Endothelial cell of hepatic sinusoid (primary cell): ENCODE measurements around the gene THAP11.

Experiments used
- in situ Hi-C: cut with HindIII; loops from 2 replicates; pipeline ENCODE4 v1.10.0; 2017; ENCODE audit warnings: low sequenced_read_pairs

The THAP11 gene

DNA sequence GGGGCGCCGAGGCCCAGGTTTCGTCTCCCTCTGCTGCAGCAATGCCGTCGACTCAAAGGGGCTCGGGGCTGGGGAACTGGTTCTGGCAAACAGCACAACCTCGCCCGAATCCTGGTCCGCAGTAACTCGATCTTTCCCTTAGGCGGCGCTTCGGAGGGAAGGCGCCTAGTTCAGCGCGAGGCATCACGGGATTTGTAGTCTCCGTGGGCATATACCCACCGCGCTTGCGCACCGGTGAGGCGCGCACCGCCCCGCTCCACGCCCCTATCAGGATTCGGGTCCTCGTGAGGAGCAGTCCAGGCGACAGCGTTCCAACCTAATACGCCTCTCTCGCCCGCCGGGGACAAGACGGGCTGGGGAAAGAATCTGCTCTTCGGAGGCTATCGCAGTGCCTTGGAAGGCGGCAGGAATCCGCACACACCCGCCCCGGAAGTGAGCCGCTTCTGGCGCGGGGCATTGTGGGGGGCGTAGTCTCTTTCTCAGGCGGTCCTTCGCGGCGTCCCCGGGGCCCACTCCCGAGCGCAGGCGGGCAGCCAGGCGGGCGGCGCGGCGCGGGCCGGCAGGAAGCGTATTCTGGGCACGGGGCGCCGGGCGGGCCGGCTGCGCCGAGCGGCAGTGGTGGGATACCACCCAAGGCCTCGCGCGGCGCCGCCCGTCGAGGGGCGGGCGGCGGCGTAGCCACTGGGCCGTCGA, at the start of gene THAP11:
TSS of gene THAP11 (plus strand) at position 505 of the 693 bp plus-strand sequence. CDS start 235 bp downstream, outside the sequence.
- in situ Hi-C loops, result no loop called here

DNA sequence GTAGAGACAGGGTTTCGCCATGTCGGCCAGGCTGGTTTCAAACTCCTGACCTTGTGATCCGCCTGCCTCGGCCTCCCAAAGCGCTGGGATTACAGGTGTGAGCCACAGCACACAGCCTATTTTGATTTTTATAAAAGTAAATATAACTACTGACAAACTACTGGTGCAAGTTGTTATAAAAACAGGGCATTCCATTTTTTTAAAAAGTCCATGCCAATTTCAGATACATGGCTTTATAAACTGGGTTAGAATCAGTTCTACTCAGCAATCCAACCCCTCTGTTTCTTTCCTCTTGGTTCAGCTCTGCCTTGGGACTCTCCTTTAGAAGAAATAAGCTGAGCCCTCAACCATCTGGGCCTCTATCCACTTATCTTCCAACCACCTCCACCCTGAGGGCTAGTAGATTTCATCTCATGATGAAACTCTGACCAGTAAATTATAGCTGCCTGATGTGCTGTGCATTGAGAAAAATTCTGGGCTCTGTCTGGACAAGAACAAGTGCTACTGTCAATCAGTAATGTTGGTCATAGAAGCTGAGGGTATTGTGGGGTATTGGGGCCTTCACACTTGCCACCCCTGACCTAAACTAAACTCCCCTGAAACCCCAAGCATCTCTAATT, 45.9 kb upstream of the THAP11 start:
- in situ Hi-C loops, result no loop called here

DNA sequence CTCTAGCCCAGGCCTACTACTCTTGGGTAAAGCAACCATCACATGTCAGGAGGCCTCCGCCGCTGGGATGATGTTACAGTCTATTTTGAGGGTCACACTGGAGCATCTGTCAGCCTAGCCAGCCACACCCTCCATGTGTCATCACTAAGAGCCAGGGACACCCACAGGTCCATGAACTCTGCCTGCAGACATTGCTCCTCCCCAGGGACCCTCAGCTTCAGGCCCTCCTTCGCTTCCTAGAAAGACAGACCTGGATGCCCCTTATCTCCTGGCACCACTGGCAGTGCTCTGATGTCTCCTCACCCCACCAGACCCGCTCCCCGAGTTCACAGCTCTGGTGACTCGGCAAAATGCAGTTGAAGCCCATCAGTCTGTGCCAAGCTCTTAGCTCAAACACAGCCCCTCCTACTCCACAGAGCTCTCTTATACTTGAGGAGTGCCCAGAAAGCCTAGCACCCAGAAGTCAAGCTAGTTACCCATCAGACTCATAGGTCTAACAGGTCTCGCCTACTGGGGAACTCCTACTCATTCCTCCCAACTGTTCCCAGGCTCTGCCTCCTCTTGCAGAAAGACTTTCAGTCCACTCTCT, 41.7 kb upstream of the THAP11 start:
- in situ Hi-C loops, result no loop called here

DNA sequence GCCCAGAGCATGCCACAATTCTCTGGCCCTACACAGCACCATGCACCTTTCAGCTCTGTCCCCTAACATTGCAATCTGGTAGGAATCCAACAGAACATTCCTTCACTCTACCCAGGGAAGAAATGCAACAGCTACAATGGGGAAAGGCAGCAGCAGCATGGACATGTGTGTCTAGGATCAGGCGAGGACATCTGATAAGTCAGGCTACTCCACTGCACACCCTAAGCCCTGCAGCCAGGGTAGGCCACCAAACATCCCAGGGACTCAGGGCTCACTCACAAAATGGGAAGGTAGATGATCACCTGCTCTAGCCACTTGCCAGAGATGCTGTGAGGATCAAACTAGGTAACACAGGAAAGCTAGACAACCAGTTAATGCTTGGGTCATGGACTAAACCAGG, 40.9 kb upstream of the THAP11 start:
- in situ Hi-C loops, result no loop called here

DNA sequence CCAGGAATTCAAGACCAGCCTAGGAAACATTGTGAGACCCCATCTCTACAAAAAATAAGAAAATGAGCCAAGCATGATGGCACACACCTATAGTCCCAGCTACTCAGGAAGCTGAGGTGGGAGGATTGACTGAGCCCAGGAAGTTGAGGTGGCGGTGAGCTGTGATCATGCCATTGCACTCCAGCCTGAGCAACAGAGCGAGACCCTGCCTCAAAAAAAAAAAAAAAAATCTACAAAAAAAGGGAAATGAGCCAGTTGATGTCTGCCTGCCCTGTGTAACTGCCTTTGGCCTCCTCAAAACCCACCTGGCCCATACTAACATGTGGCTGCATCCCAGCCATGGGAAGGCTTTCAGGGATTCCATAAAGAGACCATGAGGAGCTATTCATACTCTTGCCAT, 40.2 kb upstream of the THAP11 start:
- in situ Hi-C loops, result no loop called here

DNA sequence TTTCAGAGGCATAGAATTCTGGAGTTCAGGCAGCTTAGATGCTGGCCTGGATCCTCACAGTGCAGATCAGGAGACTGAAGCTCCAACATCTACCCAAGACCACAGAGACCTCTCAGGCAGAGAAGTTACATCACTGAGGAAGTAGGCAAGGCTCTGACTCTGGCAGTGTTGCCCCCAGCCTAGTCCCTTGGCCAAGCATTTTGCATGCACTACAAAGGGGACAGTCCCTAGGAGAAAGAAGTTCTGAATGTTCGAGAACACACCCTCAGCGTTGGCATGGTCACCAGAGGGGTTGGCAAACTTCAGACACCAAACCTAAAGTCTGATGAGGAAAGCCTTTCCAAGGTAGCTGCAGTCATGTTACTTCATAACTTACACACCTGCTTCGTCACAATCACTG, 38.2 kb upstream of the THAP11 start:
- in situ Hi-C loops, result no loop called here

DNA sequence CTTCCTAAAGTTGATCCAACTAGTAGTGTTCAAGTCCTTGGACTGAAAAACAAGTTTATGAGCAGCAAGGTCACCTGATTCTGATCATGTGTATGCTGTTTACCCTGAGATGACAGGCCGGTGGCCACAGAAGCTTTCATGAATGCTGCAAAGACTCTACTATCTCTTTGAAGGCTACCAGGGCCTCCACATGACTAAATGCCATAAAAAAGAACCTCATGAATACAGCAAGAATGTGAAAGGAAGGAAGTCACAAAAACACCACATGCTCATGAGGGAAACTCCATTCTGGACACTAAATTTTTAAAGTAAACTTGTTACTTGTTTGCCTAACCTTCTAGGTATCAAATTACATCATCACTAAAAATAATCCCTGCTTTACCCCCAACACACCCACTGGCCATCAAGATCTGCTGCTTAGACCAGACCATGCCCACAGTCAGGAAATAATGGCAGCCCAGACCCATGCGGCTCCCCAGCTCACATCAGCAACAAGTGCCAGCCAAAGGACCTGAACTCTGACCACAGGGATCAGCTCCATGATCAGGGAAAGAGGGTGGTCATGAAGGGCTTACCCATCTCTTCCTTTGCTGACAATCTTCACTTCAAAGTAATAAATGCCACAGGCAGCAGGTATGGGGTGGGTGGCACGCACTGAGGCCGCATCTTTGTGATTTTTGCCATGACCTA, 37.1 kb upstream of the THAP11 start:
- in situ Hi-C loops, result no loop called here

DNA sequence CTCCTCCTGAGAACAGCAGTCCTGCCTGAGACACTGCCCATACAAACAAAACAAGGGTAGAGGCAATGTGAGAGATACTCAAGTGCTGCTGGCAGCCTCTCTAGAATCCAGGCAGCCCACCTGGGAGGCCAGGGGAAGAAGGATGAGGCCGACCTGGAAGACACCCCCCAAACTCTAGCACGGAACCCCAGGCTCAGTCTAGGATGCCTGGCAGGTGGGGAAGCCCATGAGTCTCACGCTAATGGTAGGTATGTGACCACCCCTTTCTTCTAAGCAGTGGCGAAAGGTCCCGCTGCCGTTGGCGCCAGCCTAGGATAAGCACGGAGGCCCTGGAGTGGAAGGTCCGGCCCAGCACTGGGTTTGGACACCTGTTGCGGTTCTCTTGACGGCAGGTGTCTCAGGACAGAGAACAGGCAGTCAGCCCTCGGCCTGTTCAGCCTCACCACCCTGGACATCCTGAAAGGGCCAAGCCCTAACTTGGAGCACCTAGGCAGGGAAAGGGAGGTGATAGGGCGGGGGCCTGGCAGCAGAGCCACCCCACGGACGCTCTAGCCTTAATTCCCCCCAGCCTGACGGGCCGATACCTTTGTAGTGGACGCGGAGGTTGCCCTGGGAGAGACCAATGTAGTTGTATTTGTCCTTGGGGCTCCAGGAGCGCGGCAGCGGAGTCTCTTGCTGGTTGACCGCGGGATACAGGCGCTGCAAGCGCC, 36.2 kb upstream of the THAP11 start:
- in situ Hi-C loops, result no loop called here

DNA sequence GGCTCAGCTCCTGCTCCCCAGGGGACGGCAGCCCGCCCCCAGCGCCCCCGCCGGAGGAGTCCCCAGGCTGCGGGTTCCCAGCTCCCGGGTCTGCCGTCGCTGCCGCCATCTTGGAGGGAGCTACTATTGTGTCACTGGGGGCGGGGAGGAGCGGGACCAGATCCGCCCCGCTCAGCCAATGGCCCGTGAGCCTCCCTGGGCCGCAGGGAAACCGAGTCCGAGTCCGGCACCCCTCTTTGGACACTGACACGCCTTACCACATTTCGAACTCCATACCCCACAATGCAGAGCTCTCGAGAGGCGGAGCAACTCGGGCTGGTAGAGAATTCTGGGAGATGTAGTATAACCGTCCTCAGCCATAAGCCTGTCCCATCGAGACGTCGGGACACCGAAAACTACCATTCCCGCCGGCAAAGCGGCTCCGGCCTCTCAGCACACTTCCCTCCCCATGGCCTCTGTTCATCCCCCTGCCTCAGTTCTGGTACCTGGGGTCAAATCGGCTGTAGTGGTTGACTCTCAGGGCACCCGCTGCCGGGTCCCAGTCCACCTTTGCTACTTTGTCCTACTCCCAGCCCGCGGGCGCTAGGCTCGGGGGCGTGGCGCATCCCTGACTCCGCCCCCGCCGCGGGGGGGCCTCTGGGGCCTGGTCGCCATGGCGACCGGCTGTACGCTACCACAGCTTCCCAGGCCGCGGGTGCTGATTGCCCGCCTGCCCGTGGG, 35.5 kb upstream of the THAP11 start, which contains the start of the genes RANBP10 and TSNAXIP1:
TSS of gene RANBP10 (minus strand) at position 133 of the 720 bp plus-strand sequence. CDS start at position 109, 24 bp downstream.
TSS of gene TSNAXIP1 (plus strand) at position 462 of the 720 bp plus-strand sequence. CDS start 261 bp downstream, outside the sequence.
- in situ Hi-C loops, result no loop called here

DNA sequence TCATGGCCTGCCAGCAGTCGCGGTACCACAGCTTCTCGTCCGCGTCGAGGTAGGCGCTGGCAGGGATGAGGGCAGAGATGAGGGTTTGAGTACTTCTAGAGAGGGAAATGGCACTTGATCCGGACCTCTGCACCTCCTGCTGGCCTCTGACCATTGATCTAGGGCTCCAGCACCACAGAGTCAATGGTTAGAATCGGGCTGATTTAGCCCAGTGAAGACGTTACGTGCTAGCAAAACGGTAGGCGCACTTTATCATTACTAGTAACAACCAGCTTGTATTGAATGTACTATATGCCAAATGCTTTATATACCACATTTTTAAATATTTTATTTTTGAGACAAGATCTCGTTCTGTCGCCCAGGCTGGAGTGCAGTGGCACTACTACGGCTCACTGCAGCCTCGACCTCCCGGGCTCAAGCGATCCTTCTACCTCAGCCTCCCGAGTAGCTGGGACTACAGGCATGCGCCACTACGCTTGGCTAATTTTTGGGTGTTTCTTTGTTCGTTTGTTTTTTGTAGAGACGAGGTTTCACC, 34.9 kb upstream of the THAP11 start:
- in situ Hi-C loops, result no loop called here

DNA sequence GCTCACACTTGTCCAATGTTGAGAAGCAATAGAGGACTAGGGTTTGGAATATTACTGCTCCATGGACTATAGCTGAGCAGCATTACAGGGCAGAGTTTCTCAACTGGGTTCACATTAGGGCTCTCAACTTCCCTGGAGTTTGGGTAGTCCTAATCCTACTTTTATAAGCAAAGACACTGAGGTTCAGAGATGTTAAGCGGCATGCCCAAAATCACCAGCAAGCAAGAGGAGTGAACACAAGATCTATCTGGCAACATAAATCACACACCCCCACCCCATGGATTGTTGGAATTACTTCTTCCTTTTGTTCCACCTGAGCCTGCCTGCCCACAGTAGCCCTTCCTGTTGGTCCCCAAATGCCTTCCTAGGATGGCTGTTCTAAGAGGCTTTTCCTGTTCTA, 30.2 kb upstream of the THAP11 start:
- in situ Hi-C loops, result no loop called here

DNA sequence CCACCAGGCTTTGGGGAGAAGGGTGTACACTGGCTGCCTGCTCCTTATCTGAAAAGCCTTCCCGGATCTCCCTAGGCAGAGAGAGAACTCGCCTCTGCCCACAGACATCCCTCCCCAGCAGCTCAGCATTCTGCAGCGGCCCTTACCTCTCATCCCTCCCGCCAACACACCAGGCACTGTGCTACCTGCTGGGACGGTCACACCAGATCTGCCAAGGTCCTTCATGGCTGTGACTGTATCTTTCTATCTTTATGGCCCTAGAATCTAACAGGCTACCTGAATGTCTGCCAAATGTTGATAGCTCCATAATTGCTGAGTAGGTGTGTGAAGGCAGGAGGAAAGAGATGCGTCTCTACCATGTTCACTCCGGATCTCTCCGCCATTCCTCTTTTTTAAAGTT, 27.6 kb upstream of the THAP11 start:
- in situ Hi-C loops, result no loop called here

DNA sequence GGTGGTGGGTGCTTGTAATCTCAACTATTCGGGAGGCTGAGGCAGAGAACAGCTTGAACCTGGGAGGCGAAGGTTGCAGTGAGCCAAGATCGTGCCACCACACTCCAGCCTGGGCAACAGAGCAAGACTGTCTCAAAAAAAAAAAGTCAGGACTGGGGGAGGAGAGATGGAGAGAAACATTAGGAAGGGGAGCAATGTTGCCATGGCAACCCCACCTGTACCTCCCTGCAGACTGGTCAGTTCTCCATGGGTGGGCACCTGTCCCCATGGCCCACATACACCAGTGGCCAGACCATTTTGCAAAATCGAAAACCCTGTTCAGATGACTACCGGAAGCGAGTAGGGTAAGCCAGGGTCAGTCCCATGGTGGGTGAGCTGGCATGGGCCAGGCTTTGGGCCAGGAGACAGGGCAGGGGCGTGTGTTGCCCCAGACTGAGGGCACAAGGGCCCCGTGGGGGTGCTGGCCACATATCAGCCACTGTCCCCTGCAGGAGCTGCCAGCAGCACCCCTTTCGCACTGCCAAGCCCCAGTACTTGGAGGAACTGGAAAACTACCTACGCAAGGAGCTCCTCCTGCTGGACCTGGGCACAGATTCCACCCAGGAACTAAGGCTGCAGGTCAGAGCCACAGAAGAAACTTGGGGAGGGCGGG, 21.4 kb upstream of the THAP11 start:
- in situ Hi-C loops, result loop anchor here (5.0 kb wide), 4 partner anchors 42 to 103 kb away; partner anchors contain the start of gene GFOD2

DNA sequence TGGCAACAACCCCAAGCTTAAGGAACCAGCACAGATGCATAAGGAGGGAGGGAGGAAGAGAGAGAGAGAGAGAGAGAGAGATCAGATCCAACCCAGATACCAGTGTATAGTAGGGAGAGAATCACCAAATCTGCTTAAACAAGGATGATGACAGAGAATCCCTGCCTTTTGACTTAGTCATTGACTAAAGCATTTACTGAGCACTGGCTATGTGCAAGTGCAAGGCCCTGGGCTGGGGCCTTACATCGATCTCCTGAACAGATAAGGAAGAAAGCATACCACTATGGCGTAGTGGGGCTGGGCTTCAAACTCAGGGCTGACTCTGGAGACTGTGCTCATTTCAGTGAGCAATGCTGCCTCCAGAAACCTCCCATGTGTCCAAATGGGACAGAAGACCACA, 19.6 kb upstream of the THAP11 start:
- in situ Hi-C loops, result loop anchor here (5.0 kb wide), 4 partner anchors 40 to 105 kb away; partner anchors contain the start of gene GFOD2

DNA sequence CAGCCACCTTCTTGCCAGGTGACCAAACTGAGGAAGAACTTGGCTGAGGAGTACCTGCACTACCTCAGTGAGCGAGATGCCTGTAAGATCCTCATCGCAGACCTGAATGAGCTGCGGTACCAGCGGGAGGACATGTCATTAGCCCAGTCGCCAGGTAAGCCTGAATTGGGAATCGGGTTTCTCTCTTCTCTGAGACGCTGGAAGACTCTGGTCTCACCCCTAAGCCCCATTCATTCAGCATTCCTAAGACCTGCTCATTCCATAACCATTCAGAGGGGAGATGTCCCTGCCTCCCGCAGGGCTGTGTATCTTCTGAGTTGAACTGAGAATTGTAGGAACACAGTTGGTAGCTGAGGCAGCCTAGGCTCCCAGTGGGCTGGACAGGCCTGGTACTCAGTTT, 17.0 kb upstream of the THAP11 start:
- in situ Hi-C loops, result no loop called here

DNA sequence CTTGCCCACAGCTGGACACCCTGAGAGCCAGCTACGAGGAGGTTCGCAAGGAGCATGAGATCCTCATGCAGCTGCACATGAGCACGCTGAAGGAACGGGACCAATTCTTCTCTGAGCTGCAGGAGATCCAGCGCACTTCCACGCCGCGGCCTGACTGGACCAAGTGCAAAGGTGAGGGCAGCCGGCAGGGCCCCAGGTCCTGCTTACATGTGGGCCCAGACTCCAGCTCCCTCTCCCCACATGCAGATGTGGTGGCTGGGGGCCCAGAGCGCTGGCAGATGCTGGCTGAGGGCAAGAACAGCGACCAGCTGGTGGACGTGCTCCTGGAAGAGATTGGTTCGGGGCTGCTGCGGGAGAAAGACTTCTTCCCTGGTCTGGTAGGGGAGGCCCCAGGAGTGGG, 16.2 kb upstream of the THAP11 start:
- in situ Hi-C loops, result no loop called here

DNA sequence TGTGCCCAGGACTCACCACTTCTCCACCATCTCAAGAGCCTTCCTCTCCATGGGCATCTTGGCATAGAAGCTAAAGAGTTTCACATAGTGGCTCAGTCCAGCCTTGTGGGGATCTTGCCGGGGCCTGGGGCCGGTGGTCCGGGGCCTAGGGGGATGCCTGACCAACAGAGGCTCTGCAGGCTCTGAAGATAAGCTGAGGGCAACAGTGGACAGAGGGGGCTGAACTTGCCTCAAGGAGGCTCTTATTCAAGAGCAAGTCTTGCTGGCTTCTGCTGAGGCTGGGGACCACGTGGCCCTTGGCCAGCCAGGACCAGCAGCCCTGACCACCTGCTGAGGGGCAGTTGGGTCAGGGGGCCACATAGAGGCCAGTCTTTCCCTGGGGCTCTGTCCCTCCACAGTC, 13.5 kb upstream of the THAP11 start:
- in situ Hi-C loops, result no loop called here

DNA sequence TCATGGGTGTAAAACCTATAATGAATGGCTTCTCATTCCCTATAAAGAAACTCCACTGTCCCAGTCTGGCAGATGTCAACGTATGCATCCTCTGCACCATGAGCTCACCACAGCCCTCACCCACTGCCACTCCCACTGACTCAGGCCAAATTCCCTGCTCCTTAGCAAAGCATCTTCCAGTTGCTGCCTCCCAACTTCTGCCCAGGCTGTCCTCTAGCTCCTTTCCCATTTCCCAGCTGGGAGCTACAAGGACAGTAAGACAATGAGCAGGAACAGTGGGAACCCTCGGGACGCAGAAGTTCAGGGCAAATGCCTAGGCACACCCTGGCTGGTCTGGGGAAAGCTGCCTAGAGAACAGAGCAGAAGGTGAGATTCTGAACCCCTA, 9.1 kb upstream of the THAP11 start:
- in situ Hi-C loops, result no loop called here
